ENCODE data around the gene MRM2.

Gene MRM2

DNA sequence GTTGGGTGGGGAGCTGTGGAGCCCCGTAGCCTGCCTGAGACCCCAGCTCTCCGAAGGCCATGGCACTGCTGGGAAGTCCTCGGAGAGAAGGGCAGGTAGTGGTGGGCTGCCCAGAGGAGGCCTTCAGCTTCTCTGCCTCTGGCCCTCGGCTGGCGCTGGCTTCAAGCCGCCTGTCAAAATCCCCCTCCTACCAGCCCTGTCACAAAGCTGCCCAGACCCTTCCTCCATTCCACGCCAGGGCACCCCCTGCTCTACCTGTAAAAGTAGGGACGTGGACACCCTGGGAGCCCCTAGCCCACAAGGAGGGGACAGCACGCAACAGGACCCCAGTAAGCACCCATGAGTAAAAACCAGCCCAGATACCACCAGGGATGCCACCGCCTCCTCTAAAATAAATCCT lies 40.9 kb downstream of the MRM2 start:
- Histone ChIP-seq H3K9me3 (ENCODE audit: low read length) (no peaks in the 10 kb centered on the region), H3K9ac (ENCODE audit: low read length) (no peak overlapping the region), H3K27me3 (ENCODE audit: control insufficient read depth in 1 of 2, insufficient read depth in 2 of 2, low read length in 2 of 2) (no peaks in the 10 kb centered on the region), H3K4me3 (ENCODE audit: low read depth in 1 of 2, low read length in 2 of 2) (no peak overlapping the region), H3K27ac (ENCODE audit: low read depth, low read length) (no peak overlapping the region), H3K36me3 (ENCODE audit: insufficient read depth, low read length) (peaks cover 2% of the 10 kb centered on the region), H3K4me1 (ENCODE audit: insufficient read depth, low read length) (peaks cover 25% of the 10 kb centered on the region)

DNA sequence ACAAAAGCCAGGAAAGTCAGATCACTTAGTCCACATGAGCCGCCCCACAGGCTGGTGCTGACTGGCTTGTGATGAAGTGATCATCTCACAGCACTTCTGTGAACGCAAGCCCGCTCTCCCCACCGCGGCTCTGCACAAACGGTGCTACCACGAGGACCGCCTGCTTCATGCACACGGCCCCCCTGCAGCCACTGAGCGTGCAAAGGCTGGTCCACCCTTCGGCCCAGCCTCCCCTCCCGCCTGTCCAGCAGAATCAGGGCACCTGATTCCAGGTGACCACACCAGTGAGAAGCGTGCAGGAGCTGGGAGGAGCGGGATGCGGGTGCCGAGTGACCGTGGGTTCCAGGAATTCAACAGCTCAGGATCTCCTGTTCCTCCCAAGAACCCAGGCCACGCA lies 41.4 kb downstream of the MRM2 start:
- Histone ChIP-seq H3K27ac (ENCODE audit: low read depth, low read length) (no peak overlapping the region), H3K4me3 (ENCODE audit: low read depth in 1 of 2, low read length in 2 of 2) (no peak overlapping the region), H3K9ac (ENCODE audit: low read length) (no peak overlapping the region), H3K4me1 (ENCODE audit: insufficient read depth, low read length) (peaks cover 25% of the 10 kb centered on the region), H3K9me3 (ENCODE audit: low read length) (no peaks in the 10 kb centered on the region), H3K36me3 (ENCODE audit: insufficient read depth, low read length) (peaks cover 4% of the 10 kb centered on the region), H3K27me3 (ENCODE audit: control insufficient read depth in 1 of 2, insufficient read depth in 2 of 2, low read length in 2 of 2) (no peaks in the 10 kb centered on the region)

- Histone ChIP-seq H3K27ac (ENCODE audit: low read depth, low read length) (no peak overlapping the region), H3K36me3 (ENCODE audit: insufficient read depth, low read length) (peaks cover 4% of the 10 kb centered on the region), H3K9me3 (ENCODE audit: low read length) (no peaks in the 10 kb centered on the region), H3K27me3 (ENCODE audit: control insufficient read depth in 1 of 2, insufficient read depth in 2 of 2, low read length in 2 of 2) (no peaks in the 10 kb centered on the region), H3K4me1 (ENCODE audit: insufficient read depth, low read length) (peaks cover 24% of the 10 kb centered on the region), H3K4me3 (ENCODE audit: low read depth in 1 of 2, low read length in 2 of 2) (no peak overlapping the region), H3K9ac (ENCODE audit: low read length) (no peak overlapping the region)
Measured at GRCh38 chr7:2199956-2200583, 41.9 kb downstream of the MRM2 start.

DNA sequence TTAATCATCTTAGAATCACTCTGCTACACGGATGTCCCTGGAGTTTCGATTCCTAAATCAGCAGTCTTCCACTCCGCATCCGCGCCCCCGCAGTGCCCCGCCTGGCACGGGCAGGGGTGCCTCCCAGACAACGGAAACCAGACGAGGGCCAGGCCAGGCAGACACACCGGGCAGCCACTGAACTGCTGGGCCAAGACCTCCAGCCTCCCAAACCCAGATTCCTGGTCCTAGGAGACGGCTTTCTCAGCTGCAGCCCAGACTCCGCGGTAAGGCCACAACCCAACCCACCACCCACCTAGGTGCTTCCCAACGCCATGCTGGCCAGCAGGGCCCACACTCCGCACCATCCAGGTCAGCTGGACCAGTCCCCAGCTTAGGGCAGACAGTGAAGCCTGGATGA lies 42.5 kb downstream of the MRM2 start:
- H3K9me3 ChIP-seq (ENCODE audit: low read length), result no peaks in the 10 kb centered on the region
- peaks cover 4% of the 10 kb centered on the region for H3K36me3 ChIP-seq (ENCODE audit: insufficient read depth, low read length)
- H3K9ac ChIP-seq (ENCODE audit: low read length), result no peak overlapping the region
- peaks cover 18% of the 10 kb centered on the region for H3K4me1 ChIP-seq (ENCODE audit: insufficient read depth, low read length)
- H3K27me3 ChIP-seq (ENCODE audit: control insufficient read depth in 1 of 2, insufficient read depth in 2 of 2, low read length in 2 of 2), result no peaks in the 10 kb centered on the region
- no peak overlapping the region for H3K4me3 ChIP-seq (ENCODE audit: low read depth in 1 of 2, low read length in 2 of 2)
- H3K27ac ChIP-seq (ENCODE audit: low read depth, low read length), result no peak overlapping the region

DNA sequence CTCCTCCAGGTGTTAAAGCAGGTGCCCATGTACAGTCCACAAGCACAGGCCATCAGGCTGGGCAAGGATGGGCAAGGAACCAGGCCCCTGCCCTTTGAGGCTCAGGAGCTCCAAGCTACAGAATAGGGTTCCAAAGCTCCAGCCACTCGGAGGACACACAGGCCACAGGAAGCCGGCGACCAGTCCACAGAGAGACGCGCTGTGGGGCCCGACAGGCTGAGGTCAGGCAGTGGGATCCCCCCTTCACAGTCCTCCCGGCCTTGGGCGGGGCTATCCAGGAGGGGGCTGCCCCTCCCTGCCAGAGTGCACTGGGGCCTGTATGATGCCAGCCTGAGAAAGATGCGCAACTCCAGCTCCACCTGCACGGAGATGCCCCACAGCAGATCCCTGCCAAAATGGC lies 43.2 kb downstream of the MRM2 start:
- peaks cover 11% of the 10 kb centered on the region for H3K4me1 ChIP-seq (ENCODE audit: insufficient read depth, low read length)
- H3K9ac ChIP-seq (ENCODE audit: low read length), result no peak overlapping the region

DNA sequence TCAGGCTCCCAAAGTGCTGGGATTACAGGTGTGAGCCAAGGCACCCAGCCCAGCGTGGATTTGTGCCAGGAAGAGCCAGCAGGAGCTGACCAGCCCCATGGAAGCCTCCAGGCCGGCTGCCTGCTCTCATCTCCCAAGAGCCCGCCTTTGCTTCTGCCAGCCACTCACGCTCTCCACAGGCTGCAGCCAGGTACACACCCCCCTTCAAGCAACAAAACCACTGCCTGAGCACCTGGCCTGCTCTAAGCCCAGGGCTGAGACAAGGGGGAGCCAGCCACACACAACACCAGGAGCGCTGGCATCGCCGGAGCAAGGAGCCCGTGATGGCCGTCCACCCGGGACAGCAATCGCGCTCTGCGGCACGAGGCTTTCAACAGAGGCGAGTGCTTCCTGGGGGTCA lies 43.8 kb downstream of the MRM2 start:
- H3K36me3 ChIP-seq (ENCODE audit: insufficient read depth, low read length), result peaks cover 4% of the 10 kb centered on the region
- no peaks in the 10 kb centered on the region for H3K9me3 ChIP-seq (ENCODE audit: low read length)
- H3K27ac ChIP-seq (ENCODE audit: low read depth, low read length), result no peak overlapping the region
- H3K4me1 ChIP-seq (ENCODE audit: insufficient read depth, low read length), result peaks cover 5% of the 10 kb centered on the region
- no peak overlapping the region for H3K9ac ChIP-seq (ENCODE audit: low read length)
- H3K27me3 ChIP-seq (ENCODE audit: control insufficient read depth in 1 of 2, insufficient read depth in 2 of 2, low read length in 2 of 2), result no peaks in the 10 kb centered on the region
- H3K4me3 ChIP-seq (ENCODE audit: low read depth in 1 of 2, low read length in 2 of 2), result no peak overlapping the region

More for the DNA sequence above, 43.2 kb downstream of the MRM2 start:
- Histone ChIP-seq H3K27me3 (ENCODE audit: control insufficient read depth in 1 of 2, insufficient read depth in 2 of 2, low read length in 2 of 2) (no peaks in the 10 kb centered on the region), H3K9me3 (ENCODE audit: low read length) (no peaks in the 10 kb centered on the region), H3K36me3 (ENCODE audit: insufficient read depth, low read length) (peaks cover 4% of the 10 kb centered on the region), H3K4me3 (ENCODE audit: low read depth in 1 of 2, low read length in 2 of 2) (no peak overlapping the region), H3K27ac (ENCODE audit: low read depth, low read length) (no peak overlapping the region)

GRCh38 chr7:2197436-2198155 lies 44.4 kb downstream of the MRM2 start:
- H3K27me3 ChIP-seq (ENCODE audit: control insufficient read depth in 1 of 2, insufficient read depth in 2 of 2, low read length in 2 of 2), result no peaks in the 10 kb centered on the region
- H3K36me3 ChIP-seq (ENCODE audit: insufficient read depth, low read length), result peaks cover 4% of the 10 kb centered on the region
- no peak overlapping the region for H3K4me3 ChIP-seq (ENCODE audit: low read depth in 1 of 2, low read length in 2 of 2)
- H3K4me1 ChIP-seq (ENCODE audit: insufficient read depth, low read length), result no peaks in the 10 kb centered on the region
- H3K9me3 ChIP-seq (ENCODE audit: low read length), result no peaks in the 10 kb centered on the region
- H3K9ac ChIP-seq (ENCODE audit: low read length), result no peak overlapping the region
- H3K27ac ChIP-seq (ENCODE audit: low read depth, low read length), result no peak overlapping the region

- Histone ChIP-seq H3K27ac (ENCODE audit: low read depth, low read length) (no peak overlapping the region), H3K36me3 (ENCODE audit: insufficient read depth, low read length) (peaks cover 4% of the 10 kb centered on the region), H3K9me3 (ENCODE audit: low read length) (no peaks in the 10 kb centered on the region), H3K9ac (ENCODE audit: low read length) (no peak overlapping the region), H3K27me3 (ENCODE audit: control insufficient read depth in 1 of 2, insufficient read depth in 2 of 2, low read length in 2 of 2) (no peaks in the 10 kb centered on the region), H3K4me3 (ENCODE audit: low read depth in 1 of 2, low read length in 2 of 2) (no peak overlapping the region), H3K4me1 (ENCODE audit: insufficient read depth, low read length) (no peaks in the 10 kb centered on the region)
Measured at GRCh38 chr7:2196381-2197378, 45.3 kb downstream of the MRM2 start.

- no peaks in the 10 kb centered on the region for H3K9me3 ChIP-seq (ENCODE audit: low read length)
- no peaks in the 10 kb centered on the region for H3K4me1 ChIP-seq (ENCODE audit: insufficient read depth, low read length)
- H3K27me3 ChIP-seq (ENCODE audit: control insufficient read depth in 1 of 2, insufficient read depth in 2 of 2, low read length in 2 of 2), result no peaks in the 10 kb centered on the region
- H3K36me3 ChIP-seq (ENCODE audit: insufficient read depth, low read length), result peaks cover 4% of the 10 kb centered on the region
- no peak overlapping the region for H3K9ac ChIP-seq (ENCODE audit: low read length)
- no peak overlapping the region for H3K27ac ChIP-seq (ENCODE audit: low read depth, low read length)
- no peak overlapping the region for H3K4me3 ChIP-seq (ENCODE audit: low read depth in 1 of 2, low read length in 2 of 2)
Measured at GRCh38 chr7:2195400-2196246, 46.4 kb downstream of the MRM2 start.

GRCh38 chr7:2193575-2194305 lies 48.3 kb downstream of the MRM2 start:
- H3K4me3 ChIP-seq (ENCODE audit: low read depth in 1 of 2, low read length in 2 of 2), result no peak overlapping the region
- H3K27ac ChIP-seq (ENCODE audit: low read depth, low read length), result no peak overlapping the region
- H3K9me3 ChIP-seq (ENCODE audit: low read length), result no peaks in the 10 kb centered on the region
- H3K36me3 ChIP-seq (ENCODE audit: insufficient read depth, low read length), result peaks cover 4% of the 10 kb centered on the region
- H3K4me1 ChIP-seq (ENCODE audit: insufficient read depth, low read length), result no peaks in the 10 kb centered on the region
- no peak overlapping the region for H3K9ac ChIP-seq (ENCODE audit: low read length)
- no peaks in the 10 kb centered on the region for H3K27me3 ChIP-seq (ENCODE audit: control insufficient read depth in 1 of 2, insufficient read depth in 2 of 2, low read length in 2 of 2)
